Natural killer cell (primary cell): ENCODE measurements around the gene FOXP1. TPM values are rescaled to one million over a fixed set of nuclear protein-coding genes. Genes with fewer than 3 reads are reported as not detected.

Experiments used
- ATAC-seq, 3 donors: fragments of 150-1000 bp in 2 of 3; fragments of 200-7000 bp in 1 of 3; cut with Tn5 transposase; 1 replicate in 1 of 3; 2 replicates in 2 of 3; pipeline ENCODE4 v1.10.0; 2021; ENCODE audit warnings: mild to moderate bottlenecking in 2 of 3, moderate library complexity in 2 of 3
- DNase-seq, 2 donors: peaks; one replicate each; pipeline versions ENCODE4 v3.0.0 to v3.0.0-alpha.2; 2013 to 2021; ENCODE audit warnings: mixed read lengths in 1 of 2
- H3K27ac ChIP-seq: one replicate; pipeline ENCODE4 v1.5.1; 2013; ENCODE audit warnings: mild to moderate bottlenecking, low read length
- H3K27me3 ChIP-seq: one replicate; pipeline ENCODE4 v1.6.1; 2013; ENCODE audit warnings: low read length; ENCODE audit not compliant: control insufficient read depth, insufficient read depth
- H3K36me3 ChIP-seq: one replicate; pipeline ENCODE4 v1.6.1; 2013; ENCODE audit warnings: low read length; ENCODE audit not compliant: control insufficient read depth, insufficient read depth
- H3K4me1 ChIP-seq: one replicate; pipeline ENCODE4 v1.6.1; 2013; ENCODE audit warnings: low read length; ENCODE audit not compliant: control insufficient read depth, insufficient read depth
- H3K4me3 ChIP-seq: one replicate; pipeline ENCODE4 v1.5.1; 2013; ENCODE audit warnings: low read length
- H3K9me3 ChIP-seq: one replicate; pipeline ENCODE4 v1.6.1; 2013; ENCODE audit warnings: low read length; ENCODE audit not compliant: control insufficient read depth, insufficient read depth
- H3K27ac Mint-ChIP-seq, 2 donors: one replicate each; pipeline ENCODE4 v1.8.0; 2022; ENCODE audit warnings: mild to moderate bottlenecking in 2 of 2, mixed read lengths in 2 of 2, moderate library complexity in 1 of 2
- H3K27me3 Mint-ChIP-seq, 2 donors: one replicate each; pipeline ENCODE4 v1.8.0; 2022; ENCODE audit warnings: low read depth in 2 of 2, mixed read lengths in 2 of 2
- H3K36me3 Mint-ChIP-seq: one replicate; pipeline ENCODE4 v1.8.0; 2022; ENCODE audit warnings: mixed read lengths
- H3K4me1 Mint-ChIP-seq, 2 donors: one replicate each; pipeline ENCODE4 v1.8.0; 2022; ENCODE audit warnings: mixed read lengths in 2 of 2
- H3K4me3 Mint-ChIP-seq: one replicate; pipeline ENCODE4 v1.8.0; 2022; ENCODE audit warnings: mild to moderate bottlenecking, moderate library complexity, mixed read lengths
- H3K9me3 Mint-ChIP-seq, 2 donors: one replicate each; pipeline ENCODE4 v1.8.0; 2022; ENCODE audit warnings: mixed read lengths in 2 of 2
- WGBS: methylation state at CpG from one replicate; pipeline ENCODE4 v1.1.7; 2013; ENCODE audit warnings: missing lambda C conversion rate; ENCODE audit not compliant: insufficient coverage; 5-methylcytosine and 5-hydroxymethylcytosine counted together
- intact Hi-C: fragments of 100-400 bp; cut with micrococcal nuclease; formaldehyde crosslinking; loops from one replicate; pipeline ENCODE4 v1.14.2; 2022
- total RNA-seq, 4 donors: library from RNA; stranded (reverse); fragments of 120-200 nt in 1 of 4; gene quantifications; one replicate each; pipeline versions ENCODE4 v1.2.3 to v1.2.4, GENCODE V29; 2013 to 2022
- TF ChIP-seq, protein P1 (sequence below): fragments of 200-600 bp; IDR thresholded peaks from one replicate; pipeline ENCODE4 v1.8.0; 2022; ENCODE audit warnings: antibody characterized with exemption

Gene FOXP1
- total RNA-seq, 3 donors from 2014 or later (not counting 1 experiment from before 2014, with no cell fraction given) = 166 to 185 (median 166) TPM

DNA sequence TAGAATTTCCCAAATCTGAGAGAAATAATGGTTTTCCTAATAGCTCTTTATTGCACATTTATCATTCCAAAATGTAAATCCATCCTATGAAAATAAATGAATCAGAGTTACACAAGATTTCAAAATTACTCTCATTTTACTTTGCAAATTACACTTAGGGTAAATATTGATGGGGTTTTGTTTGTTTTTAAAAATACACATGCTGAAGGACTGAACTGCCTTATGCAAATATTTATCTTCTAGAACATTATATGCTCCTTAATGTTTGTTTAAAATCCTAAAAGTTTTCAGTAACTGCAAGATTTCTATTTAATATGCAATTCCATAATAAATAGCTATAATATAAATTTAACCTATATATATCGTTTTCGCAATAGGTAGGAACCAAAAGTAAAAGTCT, 38.2 kb downstream of the FOXP1 start:
- Histone ChIP-seq H3K27me3 (no peaks in the 10 kb centered on the region), H3K36me3 (no peaks in the 10 kb centered on the region), H3K9me3 (no peaks in the 10 kb centered on the region), H3K4me3 (no peak overlapping the region), H3K4me1 (peaks cover 13% of the 10 kb centered on the region), H3K27ac (no peak overlapping the region)
- Mint-ChIP-seq H3K4me3 (no peak overlapping the region), H3K4me1 (peaks cover 15 to 28% of the 10 kb centered on the region in 2 donors), H3K9me3 (no peaks in the 10 kb centered on the region), H3K36me3 (no peaks in the 10 kb centered on the region), H3K27me3 (no peaks in the 10 kb centered on the region), H3K27ac (no peak overlapping the region)
- intact Hi-C loops = no loop called here
- TF ChIP-seq, protein P1, sequence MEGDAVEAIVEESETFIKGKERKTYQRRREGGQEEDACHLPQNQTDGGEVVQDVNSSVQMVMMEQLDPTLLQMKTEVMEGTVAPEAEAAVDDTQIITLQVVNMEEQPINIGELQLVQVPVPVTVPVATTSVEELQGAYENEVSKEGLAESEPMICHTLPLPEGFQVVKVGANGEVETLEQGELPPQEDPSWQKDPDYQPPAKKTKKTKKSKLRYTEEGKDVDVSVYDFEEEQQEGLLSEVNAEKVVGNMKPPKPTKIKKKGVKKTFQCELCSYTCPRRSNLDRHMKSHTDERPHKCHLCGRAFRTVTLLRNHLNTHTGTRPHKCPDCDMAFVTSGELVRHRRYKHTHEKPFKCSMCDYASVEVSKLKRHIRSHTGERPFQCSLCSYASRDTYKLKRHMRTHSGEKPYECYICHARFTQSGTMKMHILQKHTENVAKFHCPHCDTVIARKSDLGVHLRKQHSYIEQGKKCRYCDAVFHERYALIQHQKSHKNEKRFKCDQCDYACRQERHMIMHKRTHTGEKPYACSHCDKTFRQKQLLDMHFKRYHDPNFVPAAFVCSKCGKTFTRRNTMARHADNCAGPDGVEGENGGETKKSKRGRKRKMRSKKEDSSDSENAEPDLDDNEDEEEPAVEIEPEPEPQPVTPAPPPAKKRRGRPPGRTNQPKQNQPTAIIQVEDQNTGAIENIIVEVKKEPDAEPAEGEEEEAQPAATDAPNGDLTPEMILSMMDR = no peak
- DNase-seq = no peak
- no CpG with 5 or more reads among the region's 2 CpGs for WGBS
- no peak for ATAC-seq

DNA sequence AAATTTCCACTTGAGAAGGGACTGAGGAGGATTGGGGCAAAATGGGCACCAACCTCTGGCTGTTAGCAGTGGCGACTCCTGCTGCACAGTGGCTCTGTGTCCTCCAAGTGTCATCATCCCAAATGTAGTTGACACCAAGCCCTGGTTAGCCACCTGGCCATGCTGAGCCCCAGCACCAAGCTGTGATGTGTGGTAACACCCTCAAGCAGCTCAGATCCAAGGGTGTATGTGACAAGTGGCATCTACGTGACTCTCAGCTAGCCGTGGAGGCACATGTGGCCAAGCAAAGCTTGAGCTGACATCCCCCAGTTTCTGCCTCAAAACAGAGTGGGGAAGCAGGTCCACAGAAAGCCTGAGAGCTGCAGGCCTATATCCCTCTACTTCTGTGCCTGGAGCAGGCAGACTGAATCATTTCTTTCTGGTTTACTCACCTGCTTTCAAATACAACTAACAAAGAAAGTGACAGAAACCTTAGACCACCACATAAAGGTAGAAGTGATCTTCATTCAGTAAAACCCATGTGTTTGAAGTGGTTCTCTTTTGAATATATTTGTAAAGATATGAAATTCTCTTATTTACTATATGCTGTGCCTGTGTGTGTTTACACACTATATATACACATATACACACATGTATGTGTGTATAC, 40.0 kb downstream of the FOXP1 start:
- intact Hi-C loops = no loop called here
- DNase-seq = no peak
- H3K27me3 Mint-ChIP-seq = no peaks in the 10 kb centered on the region

DNA sequence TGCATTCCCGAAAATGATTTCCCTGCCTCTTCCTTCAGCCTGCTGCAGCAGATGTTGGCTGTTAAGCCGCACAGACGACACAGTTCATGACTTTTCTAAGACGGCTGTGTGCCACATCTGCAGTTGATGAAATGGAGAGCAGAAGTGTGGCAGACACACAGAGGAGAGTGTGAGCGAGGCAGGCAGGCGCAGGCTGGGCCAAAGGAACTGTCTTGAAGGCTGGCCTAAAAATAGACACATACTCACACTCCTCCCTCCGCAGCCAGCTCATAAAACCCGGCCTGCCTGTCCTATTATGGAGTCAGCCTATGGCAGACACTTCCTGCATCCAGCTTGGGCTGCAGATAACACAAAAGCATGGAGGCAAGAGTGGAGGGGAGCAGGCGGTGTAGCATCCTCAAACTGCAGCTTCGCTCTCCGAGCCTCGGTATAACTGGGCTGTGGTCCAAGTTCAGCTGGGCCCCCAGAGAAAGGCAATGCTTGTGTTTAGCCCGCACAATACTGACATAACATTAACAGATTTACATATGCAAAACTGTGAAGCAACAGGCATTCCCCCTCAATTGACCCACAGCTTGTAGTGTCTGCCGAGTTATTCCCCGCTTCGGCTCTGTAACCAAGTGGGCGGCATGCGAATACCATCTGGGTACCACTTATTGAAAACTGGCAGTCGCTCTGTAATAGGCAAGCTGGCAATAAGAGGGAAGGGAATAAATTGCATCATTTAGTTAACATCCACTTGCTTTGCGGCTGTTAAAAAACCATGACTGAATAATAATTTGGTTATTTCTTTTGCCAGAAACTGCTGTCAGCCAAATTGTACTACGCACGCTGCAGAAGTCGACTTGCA, 40.8 kb downstream of the FOXP1 start:
- Mint-ChIP-seq H3K27ac (peak overlapping the region in 1 of 2 donors; percentile 69), H3K36me3 (no peaks in the 10 kb centered on the region), H3K27me3 (no peaks in the 10 kb centered on the region), H3K4me3 (peak overlapping the region; percentile 25), H3K9me3 (no peaks in the 10 kb centered on the region), H3K4me1 (peaks cover 15 to 22% of the 10 kb centered on the region in 2 donors)
- ATAC-seq = peak; percentile 67 to 86 (median 70)
- no peak for DNase-seq
- H3K9me3 ChIP-seq = no peaks in the 10 kb centered on the region
- TF ChIP-seq, protein P1 = no peak
- no peaks in the 10 kb centered on the region for H3K36me3 ChIP-seq
- intact Hi-C loops = no loop called here
- WGBS = 55% methylated on average over 23 of the region's 23 CpGs
- H3K27ac ChIP-seq = no peak overlapping the region
- H3K4me3 ChIP-seq = no peak overlapping the region
- peaks cover 13% of the 10 kb centered on the region for H3K4me1 ChIP-seq
- no peaks in the 10 kb centered on the region for H3K27me3 ChIP-seq

More for the DNA sequence above, 40.0 kb downstream of the FOXP1 start:
- TF ChIP-seq, protein P1 = no peak
- Histone ChIP-seq H3K9me3 (no peaks in the 10 kb centered on the region), H3K36me3 (no peaks in the 10 kb centered on the region), H3K27me3 (no peaks in the 10 kb centered on the region), H3K4me3 (no peak overlapping the region), H3K4me1 (peaks cover 13% of the 10 kb centered on the region), H3K27ac (no peak overlapping the region)
- Mint-ChIP-seq H3K9me3 (no peaks in the 10 kb centered on the region), H3K36me3 (no peaks in the 10 kb centered on the region), H3K4me1 (peaks cover 15 to 24% of the 10 kb centered on the region in 2 donors), H3K27ac (no peak overlapping the region), H3K4me3 (no peak overlapping the region)
- WGBS = 17% methylated on average over 3 of the region's 3 CpGs
- peak in 2 of 3 donors; percentile 24 to 60 for ATAC-seq
